ENCODE results near the gene AASDH.

- TF ChIP-seq, protein P1, sequence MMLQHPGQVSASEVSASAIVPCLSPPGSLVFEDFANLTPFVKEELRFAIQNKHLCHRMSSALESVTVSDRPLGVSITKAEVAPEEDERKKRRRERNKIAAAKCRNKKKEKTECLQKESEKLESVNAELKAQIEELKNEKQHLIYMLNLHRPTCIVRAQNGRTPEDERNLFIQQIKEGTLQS (IDR thresholded peaks at IDR 0.05): no peak
- TF ChIP-seq CTCF (IDR thresholded peaks at IDR 0.05; ENCODE audit: low read depth, low read length, missing input control): no peak
- no peak for TF ChIP-seq MAX (IDR thresholded peaks at IDR 0.05)
These were observed 98.6 kb downstream of the AASDH start for GRCh38 chr4:56288663-56289062.
